ENCODE data around the gene ZNF573.
A peak's percentile ranks its signal among the peaks of the same experiment; 100 is the strongest.
"Not testable (repeated sequence)": the region's sequence is repeated elsewhere in the genome, so short reads cannot be mapped to it uniquely, and the experiment has no call there.

Gene ZNF573

GRCh38 chr19:37779127-37780005 is at the start of gene ZNF573:
ZNF573 (minus strand) TSS chr19:37779586; CDS start chr19:37773729, 5,857 bp downstream.
- DNase-seq (ENCODE audit: low spot score): peak; percentile 94

- no peak for DNase-seq (ENCODE audit: low spot score)
Observed at GRCh38 chr19:37817180-37817981, 38.0 kb upstream of the ZNF573 start.

- not testable (repeated sequence) for DNase-seq (ENCODE audit: low spot score)
Observed at GRCh38 chr19:37815611-37816010, 36.2 kb upstream of the ZNF573 start.

GRCh38 chr19:37813340-37813739 is 34.0 kb upstream of the ZNF573 start:
- DNase-seq (ENCODE audit: low spot score): no peak

GRCh38 chr19:37809366-37809765 is 30.0 kb upstream of the ZNF573 start:
- DNase-seq (ENCODE audit: low spot score): no peak

GRCh38 chr19:37803249-37803840 is 24.0 kb upstream of the ZNF573 start:
- DNase-seq (ENCODE audit: low spot score): no peak

GRCh38 chr19:37790244-37790925 is 11.0 kb upstream of the ZNF573 start:
- no peak for DNase-seq (ENCODE audit: low spot score)

- DNase-seq (ENCODE audit: low spot score): peak; percentile 60
Observed at GRCh38 chr19:37778613-37779126, 716 bp downstream of the ZNF573 start.

- DNase-seq (ENCODE audit: low spot score): no peak
Observed at GRCh38 chr19:37770985-37771384, 8.4 kb downstream of the ZNF573 start.

GRCh38 chr19:37763488-37763887 is 15.9 kb downstream of the ZNF573 start:
- DNase-seq (ENCODE audit: low spot score): no peak

- DNase-seq (ENCODE audit: low spot score): not testable (repeated sequence)
Observed at GRCh38 chr19:37757683-37758082, 21.7 kb downstream of the ZNF573 start.

- DNase-seq (ENCODE audit: low spot score): no peak
Observed at GRCh38 chr19:37738371-37738770, 41.0 kb downstream of the ZNF573 start.

GRCh38 chr19:37725181-37725580 is 54.2 kb downstream of the ZNF573 start:
- no peak for DNase-seq (ENCODE audit: low spot score)

- DNase-seq (ENCODE audit: low spot score): no peak
Observed at GRCh38 chr19:37719927-37720265, 59.5 kb downstream of the ZNF573 start.

- DNase-seq (ENCODE audit: low spot score): peak; percentile 97
Observed at GRCh38 chr19:37719111-37719926, 60.1 kb downstream of the ZNF573 start, which contains the start of gene ZNF607. ZNF607 (minus strand) TSS chr19:37719761; CDS start chr19:37711618, 8,143 bp downstream.

GRCh38 chr19:37718304-37718703 is 61.1 kb downstream of the ZNF573 start:
- peak; percentile 4 for DNase-seq (ENCODE audit: low spot score)

GRCh38 chr19:37716140-37716539 is 63.2 kb downstream of the ZNF573 start:
- no peak for DNase-seq (ENCODE audit: low spot score)

GRCh38 chr19:37706052-37706605 is 73.3 kb downstream of the ZNF573 start:
- no peak for DNase-seq (ENCODE audit: low spot score)

GRCh38 chr19:37699057-37699456 is 80.3 kb downstream of the ZNF573 start:
- DNase-seq (ENCODE audit: low spot score): no peak

- DNase-seq (ENCODE audit: low spot score): no peak
Observed at GRCh38 chr19:37698216-37698615, 81.2 kb downstream of the ZNF573 start.
